Measurements from ENCODE around the gene PGA4. TPM values are rescaled to one million over a fixed set of nuclear protein-coding genes. Genes with fewer than 3 reads are reported as not detected.
"Not testable (repeated sequence)": the region's sequence is repeated elsewhere in the genome, so short reads cannot be mapped to it uniquely, and the experiment has no call there.

PGA4 gene
- total RNA-seq, 2 experiments from 2014 or later: not detected

- Mint-ChIP-seq H3K27ac (no peak overlapping the region), H3K4me1 (no peaks in the 10 kb centered on the region), H3K27me3 (peaks cover 3% of the 10 kb centered on the region), H3K9me3 (no peaks in the 10 kb centered on the region), H3K36me3 (ENCODE audit: low read depth) (no peaks in the 10 kb centered on the region), H3K4me3 (no peak overlapping the region)
- POLR2A ChIA-PET: no interaction called here
- CTCF ChIA-PET: no interaction called here
- no peak for DNase-seq
These were observed 27.9 kb upstream of the PGA4 start for GRCh38 chr11:61194169-61194671.

GRCh38 chr11:61194981-61195695, 27.0 kb upstream of the PGA4 start:
- Mint-ChIP-seq H3K4me1 (no peaks in the 10 kb centered on the region), H3K9me3 (no peaks in the 10 kb centered on the region), H3K27ac (no peak overlapping the region), H3K4me3 (no peak overlapping the region), H3K27me3 (peaks cover 3% of the 10 kb centered on the region), H3K36me3 (ENCODE audit: low read depth) (no peaks in the 10 kb centered on the region)
- POLR2A ChIA-PET: no interaction called here
- CTCF ChIA-PET: no interaction called here
- DNase-seq: no peak

DNA sequence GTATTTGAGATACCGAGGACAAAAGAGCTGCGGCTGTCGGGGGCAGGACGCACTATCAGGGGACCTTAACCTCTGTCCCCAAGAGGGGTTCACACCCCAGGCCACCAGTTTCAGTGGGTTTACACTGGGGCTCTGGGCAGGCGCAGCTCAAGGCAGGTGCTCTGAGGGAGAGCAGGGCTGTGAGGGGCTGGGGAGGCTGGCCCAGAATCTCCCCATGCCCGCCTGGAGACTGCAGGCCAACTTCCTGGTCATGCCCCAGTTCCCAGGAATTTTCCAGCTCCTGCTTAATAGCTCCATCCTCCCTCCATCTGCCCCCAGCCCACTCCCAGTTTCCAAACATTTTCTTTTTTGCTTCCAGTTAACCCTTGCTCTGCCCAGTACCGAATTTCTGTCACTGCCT, 26.4 kb upstream of the PGA4 start:
- no peak for DNase-seq
- H3K36me3 Mint-ChIP-seq (ENCODE audit: low read depth): no peaks in the 10 kb centered on the region

GRCh38 chr11:61198361-61198760, 23.8 kb upstream of the PGA4 start:
- no peak for DNase-seq
- ChIA-PET POLR2A (no interaction called here), CTCF (no interaction called here)
- Mint-ChIP-seq H3K36me3 (ENCODE audit: low read depth) (no peaks in the 10 kb centered on the region), H3K9me3 (no peaks in the 10 kb centered on the region), H3K27ac (no peak overlapping the region), H3K4me1 (no peaks in the 10 kb centered on the region), H3K27me3 (peaks cover 13% of the 10 kb centered on the region), H3K4me3 (no peak overlapping the region)

More for the DNA sequence above, 26.4 kb upstream of the PGA4 start:
- Mint-ChIP-seq H3K27me3 (peaks cover 3% of the 10 kb centered on the region), H3K27ac (no peak overlapping the region), H3K4me3 (no peak overlapping the region), H3K9me3 (no peaks in the 10 kb centered on the region), H3K4me1 (no peaks in the 10 kb centered on the region)
- ChIA-PET CTCF (no interaction called here), POLR2A (no interaction called here)

DNA sequence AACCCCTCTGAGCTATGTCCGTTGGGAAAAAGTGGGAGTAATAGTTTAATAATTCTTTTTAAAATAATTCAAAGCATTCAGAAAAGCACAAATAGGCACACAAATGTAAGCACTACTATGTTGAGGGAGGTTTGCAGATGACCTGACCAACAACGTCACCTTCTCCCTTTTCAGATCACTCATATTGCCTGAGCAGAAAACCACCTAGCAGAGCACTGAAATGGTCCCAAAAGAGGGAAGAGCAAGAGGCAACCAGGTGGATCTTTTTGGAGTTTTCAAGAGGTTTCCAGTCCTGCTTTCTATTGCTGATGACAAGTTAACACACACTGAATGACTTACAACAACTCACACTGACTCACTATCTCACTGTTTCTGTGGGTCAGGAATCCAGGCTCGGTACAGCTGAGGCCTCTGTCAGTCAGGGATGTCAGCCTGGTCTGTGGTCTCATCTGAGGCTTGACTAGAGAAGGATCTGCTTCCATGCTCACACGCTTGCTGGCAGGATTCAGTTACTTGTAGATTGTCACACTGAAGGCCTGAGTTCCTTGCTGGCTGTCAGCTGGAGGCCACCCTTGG, 23.1 kb upstream of the PGA4 start:
- H3K9me3 Mint-ChIP-seq: no peaks in the 10 kb centered on the region
- no peak overlapping the region for H3K27ac Mint-ChIP-seq
- H3K4me3 Mint-ChIP-seq: no peak overlapping the region
- CTCF ChIA-PET: no interaction called here
- H3K36me3 Mint-ChIP-seq (ENCODE audit: low read depth): no peaks in the 10 kb centered on the region
- DNase-seq: no peak
- POLR2A ChIA-PET: no interaction called here
- no peaks in the 10 kb centered on the region for H3K4me1 Mint-ChIP-seq
- H3K27me3 Mint-ChIP-seq: peaks cover 13% of the 10 kb centered on the region

DNA sequence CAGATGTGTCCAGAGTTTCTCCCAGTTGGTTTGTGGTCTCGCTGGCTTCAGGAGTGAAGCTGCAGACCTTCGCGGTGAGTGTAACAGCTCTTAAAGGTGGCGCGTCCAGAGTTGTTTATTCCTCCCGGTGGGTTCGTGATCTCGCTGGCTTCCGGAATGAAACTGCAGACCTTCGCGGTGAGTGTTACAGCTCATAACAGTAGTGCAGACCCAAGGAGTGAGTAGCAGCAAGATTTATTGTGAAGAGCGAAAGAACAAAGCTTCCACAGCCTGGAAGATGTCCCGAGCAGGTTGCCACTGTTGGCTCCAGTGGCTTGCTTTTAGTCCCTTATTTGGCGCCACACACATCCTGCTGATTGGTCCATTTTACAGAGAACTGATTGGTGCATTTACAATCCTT, 20.7 kb upstream of the PGA4 start:
- no peaks in the 10 kb centered on the region for H3K9me3 Mint-ChIP-seq
- peaks cover 19% of the 10 kb centered on the region for H3K27me3 Mint-ChIP-seq
- ChIA-PET POLR2A (no interaction called here), CTCF (interaction anchor here (0.6 to 0.7 kb wide), 2 partner anchors 68 to 315 kb away, joined by 3 read pairs; no protein-coding TSS in a partner anchor)
- H3K4me3 Mint-ChIP-seq: no peak overlapping the region
- DNase-seq: no peak
- H3K4me1 Mint-ChIP-seq: no peaks in the 10 kb centered on the region
- H3K27ac Mint-ChIP-seq: no peak overlapping the region
- no peaks in the 10 kb centered on the region for H3K36me3 Mint-ChIP-seq (ENCODE audit: low read depth)

- H3K4me1 Mint-ChIP-seq; DNase-seq; H3K27ac Mint-ChIP-seq; CTCF ChIA-PET; H3K9me3 Mint-ChIP-seq; H3K4me3 Mint-ChIP-seq; POLR2A ChIA-PET; H3K36me3 Mint-ChIP-seq (ENCODE audit: low read depth): not testable (repeated sequence)
- peaks cover 19% of the 10 kb centered on the region for H3K27me3 Mint-ChIP-seq
These were observed 19.0 kb upstream of the PGA4 start, which contains the start of gene PGA3 for GRCh38 chr11:61202950-61203746. Gene PGA3 (plus strand): TSS chr11:61203515. CDS start chr11:61203565, 50 bp downstream.

- CTCF ChIA-PET; H3K36me3 Mint-ChIP-seq (ENCODE audit: low read depth); H3K9me3 Mint-ChIP-seq; H3K4me1 Mint-ChIP-seq; POLR2A ChIA-PET; H3K27ac Mint-ChIP-seq; H3K4me3 Mint-ChIP-seq; DNase-seq: not testable (repeated sequence)
- H3K27me3 Mint-ChIP-seq: peaks cover 19% of the 10 kb centered on the region
These were observed 18.3 kb upstream of the PGA4 start for GRCh38 chr11:61203873-61204272.

- POLR2A ChIA-PET; H3K36me3 Mint-ChIP-seq (ENCODE audit: low read depth); DNase-seq; H3K9me3 Mint-ChIP-seq; H3K4me3 Mint-ChIP-seq; H3K4me1 Mint-ChIP-seq; H3K27ac Mint-ChIP-seq; CTCF ChIA-PET: not testable (repeated sequence)
- H3K27me3 Mint-ChIP-seq: peaks cover 19% of the 10 kb centered on the region
These were observed 17.6 kb upstream of the PGA4 start for GRCh38 chr11:61204502-61205059.

GRCh38 chr11:61207636-61208310, 14.4 kb upstream of the PGA4 start:
- peaks cover 13% of the 10 kb centered on the region for H3K27me3 Mint-ChIP-seq
- H3K4me3 Mint-ChIP-seq; H3K36me3 Mint-ChIP-seq (ENCODE audit: low read depth); POLR2A ChIA-PET; H3K4me1 Mint-ChIP-seq; CTCF ChIA-PET; H3K27ac Mint-ChIP-seq; H3K9me3 Mint-ChIP-seq; DNase-seq: not testable (repeated sequence)

DNA sequence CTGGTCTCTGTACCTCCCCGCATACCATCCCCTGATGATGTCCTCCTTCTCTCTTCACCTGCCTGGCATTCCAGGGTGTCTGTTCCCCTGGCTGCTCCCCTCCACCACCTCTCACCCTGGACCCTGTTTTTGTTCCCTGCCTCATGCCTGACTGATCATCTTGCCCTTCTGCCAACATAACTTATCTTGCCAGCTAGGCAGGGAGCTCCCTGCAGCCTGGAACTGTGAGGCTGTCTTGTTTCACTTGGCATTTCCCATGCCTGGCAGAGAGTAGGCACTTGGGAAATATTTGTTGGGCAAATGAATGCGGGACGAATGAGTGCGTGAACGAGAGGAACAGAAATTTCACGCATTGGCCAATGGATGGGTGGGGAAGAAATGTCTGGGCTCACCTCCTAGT, 11.5 kb upstream of the PGA4 start:
- H3K4me3 Mint-ChIP-seq; H3K27ac Mint-ChIP-seq; H3K27me3 Mint-ChIP-seq; POLR2A ChIA-PET; H3K9me3 Mint-ChIP-seq; DNase-seq; H3K36me3 Mint-ChIP-seq (ENCODE audit: low read depth); CTCF ChIA-PET; H3K4me1 Mint-ChIP-seq: not testable (repeated sequence)

- H3K4me1 Mint-ChIP-seq; H3K4me3 Mint-ChIP-seq; CTCF ChIA-PET; H3K27me3 Mint-ChIP-seq; DNase-seq; POLR2A ChIA-PET; H3K27ac Mint-ChIP-seq; H3K36me3 Mint-ChIP-seq (ENCODE audit: low read depth); H3K9me3 Mint-ChIP-seq: not testable (repeated sequence)
These were observed 10.7 kb upstream of the PGA4 start for GRCh38 chr11:61211327-61211952.
